HG03558 (cell line): ENCODE measurements around the gene BRICD5.

Experiments
- ATAC-seq: cut with Tn5 transposase; IDR thresholded peaks from one replicate; pipeline ENCODE4 v1.9.1; 2021; ENCODE audit warnings: moderate number of reproducible peaks; ENCODE audit not compliant: unreplicated experiment; ENCODE audit errors: extremely low read depth

Gene BRICD5

GRCh38 chr16:2226245-2226793, 15.7 kb upstream of the BRICD5 start:
- ATAC-seq = no peak

GRCh38 chr16:2223942-2224486, 13.4 kb upstream of the BRICD5 start:
- ATAC-seq = no peak

GRCh38 chr16:2223221-2223941, 12.7 kb upstream of the BRICD5 start, which contains the start of gene E4F1:
E4F1 (plus strand) TSS chr16:2223591; CDS start chr16:2223614, 23 bp downstream.
- peak; percentile 71 for ATAC-seq

- ATAC-seq = no peak
Measured at GRCh38 chr16:2216330-2216729, 5.7 kb upstream of the BRICD5 start.

GRCh38 chr16:2214719-2214968, 4.0 kb upstream of the BRICD5 start, which contains the start of gene PGP:
PGP (minus strand) TSS chr16:2214840; CDS start chr16:2214777, 63 bp downstream.
- ATAC-seq = peak; percentile 72

- ATAC-seq = peak; percentile 6
Measured at GRCh38 chr16:2213817-2214718, 3.4 kb upstream of the BRICD5 start.

- ATAC-seq = no peak
Measured at GRCh38 chr16:2212362-2213324, 2.0 kb upstream of the BRICD5 start.

GRCh38 chr16:2211923-2212347, 1.3 kb upstream of the BRICD5 start:
- ATAC-seq = no peak

- ATAC-seq = no peak
Measured at GRCh38 chr16:2210009-2210332, 692 bp downstream of the BRICD5 start.

GRCh38 chr16:2209258-2210008, 1.2 kb downstream of the BRICD5 start:
- no peak for ATAC-seq

GRCh38 chr16:2208772-2209171, 1.9 kb downstream of the BRICD5 start:
- ATAC-seq = no peak

- no peak for ATAC-seq
Measured at GRCh38 chr16:2208308-2208707, 2.4 kb downstream of the BRICD5 start.

GRCh38 chr16:2207872-2208271, 2.8 kb downstream of the BRICD5 start:
- no peak for ATAC-seq

GRCh38 chr16:2206780-2207433, 3.8 kb downstream of the BRICD5 start:
- ATAC-seq = no peak

- ATAC-seq = no peak
Measured at GRCh38 chr16:2206420-2206779, 4.3 kb downstream of the BRICD5 start.

- ATAC-seq = no peak
Measured at GRCh38 chr16:2205967-2206313, 4.7 kb downstream of the BRICD5 start.

GRCh38 chr16:2205104-2205966, 5.3 kb downstream of the BRICD5 start, which contains the start of gene MLST8:
MLST8 (plus strand) TSS chr16:2205454; CDS start chr16:2206086, 632 bp downstream.
- ATAC-seq = no peak
